PC-3 (cell line): Measurements from ENCODE around the gene TSSC4. TPM values are rescaled to one million over a fixed set of nuclear protein-coding genes. Genes with fewer than 3 reads are reported as not detected.

Experiments used
- ATAC-seq: fragments of 200-7000 bp; cut with Tn5 transposase; 2 replicates; pipeline ENCODE4 v1.9.1; 2020; ENCODE audit warnings: mild to moderate bottlenecking, moderate library complexity
- BruUV-seq: library from RNA; stranded (reverse); fragments of 400-500 nt; replicated peaks from 2 replicates; lab custom pipeline; 2021; lab: Mats Ljungman, UMichigan
- CTCF ChIA-PET: fragments of 300-600 bp; sonication (Branson Sonifier 250); formaldehyde crosslinking; loops from one replicate; lab custom pipeline; 2022; ENCODE audit warnings: antibody characterized with exemption; lab: Charles Lee
- POLR2A ChIA-PET: fragments of 300-600 bp; sonication (Branson Sonifier 250); formaldehyde crosslinking; loops from one replicate; lab custom pipeline; 2022; ENCODE audit warnings: antibody characterized with exemption; ENCODE audit not compliant: unreplicated experiment; lab: Charles Lee
- DNase-seq: peaks from one replicate; pipeline ENCODE4 v3.0.0-alpha.2; 2015
- H2AFZ ChIP-seq: fragments of 300-600 bp; sonication (generic); 2 replicates; pipeline ENCODE4 v1.6.0; 2016; ENCODE audit warnings: antibody characterized with exemption, low read length
- H3F3A ChIP-seq: fragments of 300-600 bp; sonication (generic); one replicate; pipeline ENCODE4 v1.6.0; 2017; ENCODE audit warnings: antibody characterized with exemption, low read length, control low read depth, mild to moderate bottlenecking; ENCODE audit not compliant: unreplicated experiment
- H3K27ac ChIP-seq: fragments of 300-600 bp; sonication (generic); 2 replicates; pipeline ENCODE4 v1.5.1; 2016; ENCODE audit warnings: mild to moderate bottlenecking, low read length
- H3K27me3 ChIP-seq: fragments of 300-600 bp; sonication (generic); 2 replicates; pipeline ENCODE4 v1.6.1; 2016; ENCODE audit warnings: low read length, mixed read lengths
- H3K36me3 ChIP-seq: fragments of 300-600 bp; sonication (generic); 2 replicates; pipeline ENCODE4 v1.6.1; 2016; ENCODE audit warnings: low read depth, mixed run types, low read length, mixed read lengths
- H3K4me1 ChIP-seq: fragments of 300-600 bp; sonication (generic); 2 replicates; pipeline ENCODE4 v1.5.1; 2016; ENCODE audit warnings: low read length; ENCODE audit not compliant: insufficient read depth
- H3K4me2 ChIP-seq: fragments of 300-600 bp; sonication (generic); 2 replicates; pipeline ENCODE4 v1.6.0; 2016; ENCODE audit warnings: low read length
- H3K4me3 ChIP-seq: fragments of 300-600 bp; sonication (generic); 2 replicates; pipeline ENCODE4 v1.5.1; 2016; ENCODE audit warnings: mild to moderate bottlenecking, low read length, mixed read lengths
- H3K79me2 ChIP-seq: fragments of 300-600 bp; sonication (generic); 2 replicates; pipeline ENCODE4 v1.6.1; 2017; ENCODE audit warnings: low read length, mixed read lengths
- H3K9ac ChIP-seq: fragments of 300-600 bp; sonication (generic); 2 replicates; pipeline ENCODE4 v1.6.0; 2016; ENCODE audit warnings: mild to moderate bottlenecking, low read length
- H3K9me2 ChIP-seq: fragments of 300-600 bp; sonication (generic); replicated peaks from 2 replicates; pipeline ENCODE4 v1.6.1; 2016; ENCODE audit warnings: mixed run types, low read length, mixed read lengths
- H3K9me3 ChIP-seq: fragments of 300-600 bp; sonication (generic); 2 replicates; pipeline ENCODE4 v1.6.1; 2016; ENCODE audit warnings: low read length, mixed read lengths
- H4K20me1 ChIP-seq: fragments of 300-600 bp; sonication (generic); 2 replicates; pipeline ENCODE4 v1.6.1; 2016; ENCODE audit warnings: low read length, mixed read lengths
- EZH2 ChIP-seq: fragments of 300-600 bp; sonication (generic); IDR thresholded peaks from one replicate; pipeline ENCODE4 v1.6.1; 2017; ENCODE audit warnings: antibody characterized with exemption, mild to moderate bottlenecking, low read length; ENCODE audit not compliant: unreplicated experiment
- EZH2phosphoT487 ChIP-seq: fragments of 300-600 bp; sonication (generic); IDR thresholded peaks from 2 replicates; pipeline ENCODE4 v1.6.1; 2018; ENCODE audit warnings: mild to moderate bottlenecking, antibody characterized with exemption, low read length, borderline replicate concordance
- intact Hi-C: fragments of 100-400 bp; cut with micrococcal nuclease; formaldehyde crosslinking; loops from 2 replicates; pipeline ENCODE4 v1.9.0; 2023
- total RNA-seq: library from RNA; depleted of rRNA; stranded (reverse); fragments of >200 nt; gene quantifications from 2 replicates; pipeline ENCODE4 v1.2.3, GENCODE V29; 2014
- TF ChIP-seq, protein P1 (sequence below): fragments of 300-600 bp; sonication (generic); conservative IDR thresholded peaks from 2 replicates; pipeline ENCODE4 v1.5.1; 2017; ENCODE audit warnings: antibody characterized with exemption, low read depth, mild to moderate bottlenecking, low read length

Gene TSSC4
- total RNA-seq, 1 experiment from 2014 or later, result 88.3 TPM

DNA sequence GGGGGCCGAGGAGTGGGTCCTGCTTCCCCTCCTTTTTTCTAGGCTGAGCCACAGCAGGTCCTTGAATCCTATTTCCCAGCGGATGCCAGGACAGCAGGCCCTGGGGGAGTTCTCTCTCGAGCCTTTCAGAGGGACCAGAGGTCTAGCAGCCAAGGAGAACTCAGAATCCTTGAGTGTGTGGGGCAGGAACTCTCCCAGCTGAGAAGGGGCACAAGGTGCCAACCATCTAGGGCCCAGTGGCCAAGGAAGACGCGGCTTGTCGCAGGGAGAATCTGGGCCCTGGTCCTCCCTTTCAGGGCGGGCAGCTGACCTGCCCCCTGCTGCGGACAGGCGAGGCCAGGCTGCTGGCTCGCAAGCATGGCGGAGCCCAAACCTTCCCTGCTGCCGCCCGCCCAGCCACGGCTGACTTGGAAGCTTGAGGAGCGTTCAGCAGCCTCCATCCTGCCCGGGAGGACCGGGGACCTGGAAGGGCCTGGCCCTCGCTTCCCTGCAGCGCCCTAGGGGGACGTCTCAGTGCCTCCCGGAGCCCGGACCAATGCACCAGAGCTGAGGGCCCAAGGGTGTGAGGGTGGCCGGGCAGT, 972 bp upstream of the TSSC4 start:
- Histone ChIP-seq H3K9me3 (no peaks in the 10 kb centered on the region), H3K4me2 (peak overlapping the region; percentile 99), H3F3A (no peaks in the 10 kb centered on the region), H3K27ac (peak overlapping the region; percentile 85), H3K9ac (peak overlapping the region; percentile 98), H3K36me3 (peaks cover 5% of the 10 kb centered on the region; the same call in 1 of the 2 replicates), H3K27me3 (no peaks in the 10 kb centered on the region), H3K4me1 (peaks cover 11% of the 10 kb centered on the region), H4K20me1 (no peaks in the 10 kb centered on the region), H3K4me3 (peak overlapping the region; percentile 87), H2AFZ (peak overlapping the region; percentile 70), H3K79me2 (peaks cover 31% of the 10 kb centered on the region), H3K9me2 (no peaks in the 10 kb centered on the region)
- ATAC-seq (peak; percentile 4), DNase-seq (no peak)
- CTCF ChIA-PET, result interaction anchor here (1.3 kb wide), 1 partner anchor 20 kb away, joined by 21 read pairs; no protein-coding TSS in a partner anchor
- intact Hi-C loops, result loop anchor here (1.0 to 5.0 kb wide), 3 partner anchors 21 to 217 kb away; partner anchors contain the start of gene CD81
- POLR2A ChIA-PET, result no interaction called here
- BruUV-seq, result no TSS peak
- TF ChIP-seq EZH2phosphoT487 (no peak), EZH2 (no peak)
- TF ChIP-seq, protein P1, sequence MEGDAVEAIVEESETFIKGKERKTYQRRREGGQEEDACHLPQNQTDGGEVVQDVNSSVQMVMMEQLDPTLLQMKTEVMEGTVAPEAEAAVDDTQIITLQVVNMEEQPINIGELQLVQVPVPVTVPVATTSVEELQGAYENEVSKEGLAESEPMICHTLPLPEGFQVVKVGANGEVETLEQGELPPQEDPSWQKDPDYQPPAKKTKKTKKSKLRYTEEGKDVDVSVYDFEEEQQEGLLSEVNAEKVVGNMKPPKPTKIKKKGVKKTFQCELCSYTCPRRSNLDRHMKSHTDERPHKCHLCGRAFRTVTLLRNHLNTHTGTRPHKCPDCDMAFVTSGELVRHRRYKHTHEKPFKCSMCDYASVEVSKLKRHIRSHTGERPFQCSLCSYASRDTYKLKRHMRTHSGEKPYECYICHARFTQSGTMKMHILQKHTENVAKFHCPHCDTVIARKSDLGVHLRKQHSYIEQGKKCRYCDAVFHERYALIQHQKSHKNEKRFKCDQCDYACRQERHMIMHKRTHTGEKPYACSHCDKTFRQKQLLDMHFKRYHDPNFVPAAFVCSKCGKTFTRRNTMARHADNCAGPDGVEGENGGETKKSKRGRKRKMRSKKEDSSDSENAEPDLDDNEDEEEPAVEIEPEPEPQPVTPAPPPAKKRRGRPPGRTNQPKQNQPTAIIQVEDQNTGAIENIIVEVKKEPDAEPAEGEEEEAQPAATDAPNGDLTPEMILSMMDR, result no peak

DNA sequence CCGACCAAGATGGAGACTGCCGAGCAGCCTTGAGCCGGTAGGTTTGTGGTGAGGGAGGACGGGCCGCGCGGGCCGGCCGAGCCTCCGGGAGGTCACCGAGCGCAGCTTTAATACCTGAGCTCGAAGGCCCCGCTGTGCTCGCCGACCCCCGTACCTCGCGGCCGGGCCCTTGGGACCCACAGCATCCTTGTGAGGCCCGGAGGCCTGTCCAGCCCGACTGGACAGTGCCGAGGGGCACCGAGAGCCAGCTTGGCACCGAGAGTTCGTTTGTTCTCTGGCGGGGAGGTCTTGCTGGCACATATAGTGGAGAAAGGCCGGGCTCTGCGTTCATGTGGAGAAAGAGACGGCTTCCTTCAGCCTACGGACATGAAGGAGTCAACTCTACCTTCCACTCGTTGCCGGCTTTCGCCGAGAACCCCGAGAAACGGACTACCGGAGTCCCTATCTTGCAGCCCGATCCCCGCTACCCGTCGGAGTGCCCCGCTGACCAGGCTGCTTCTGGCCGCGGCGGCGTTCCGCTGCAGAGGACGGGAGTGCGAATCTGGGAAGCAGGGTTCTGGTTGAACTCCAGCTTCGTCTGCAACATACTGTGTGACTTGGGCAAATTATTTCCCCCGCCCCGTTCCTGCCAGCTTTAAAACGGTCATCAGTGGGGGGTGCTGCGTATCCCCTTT, 349 bp downstream of the TSSC4 start:
- no peak for TF ChIP-seq EZH2phosphoT487
- TF ChIP-seq, protein P1, result no peak
- no peak for TF ChIP-seq EZH2
- TSS peak; percentile 69 for BruUV-seq
- peaks cover 31% of the 10 kb centered on the region for H3K79me2 ChIP-seq
- no peaks in the 10 kb centered on the region for H3K9me3 ChIP-seq
- H3K9me2 ChIP-seq, result no peaks in the 10 kb centered on the region
- 0 out of 2 replicates have a peak, but pooled peaks cover 5% of the 10 kb centered on the region for H3K36me3 ChIP-seq
- DNase-seq (no peak), ATAC-seq (peak; percentile 1)
- peak overlapping the region; percentile 57; the same call in 1 of the 2 replicates for H2AFZ ChIP-seq
- H3K9ac ChIP-seq, result peak overlapping the region; percentile 97
- intact Hi-C loops, result loop anchor here (1.0 to 5.0 kb wide), 3 partner anchors 19 to 219 kb away; partner anchors contain the start of gene CD81
- no peaks in the 10 kb centered on the region for H4K20me1 ChIP-seq
- H3K4me2 ChIP-seq, result peak overlapping the region; percentile 99
- peaks cover 11% of the 10 kb centered on the region for H3K4me1 ChIP-seq
- CTCF ChIA-PET, result interaction anchor here (0.6 to 1.3 kb wide), 3 partner anchors 18 to 76 kb away, joined by 4 to 21 read pairs (median 4); no protein-coding TSS in a partner anchor
- no peaks in the 10 kb centered on the region for H3F3A ChIP-seq
- POLR2A ChIA-PET, result interaction anchor here (0.6 to 1.0 kb wide), 5 partner anchors 10 to 214 kb away, joined by 3 to 13 read pairs (median 5); no protein-coding TSS in a partner anchor
- H3K4me3 ChIP-seq, result peak overlapping the region; percentile 98
- H3K27me3 ChIP-seq, result no peaks in the 10 kb centered on the region
- peak overlapping the region; percentile 45 for H3K27ac ChIP-seq
